DOHH2 (cell line): ENCODE measurements around the gene WWC1.

Experiments used
- CTCF ChIP-seq: fragments of 200-600 bp; sonication (generic); IDR thresholded peaks from one replicate; pipeline ENCODE4 v1.5.1; 2014; ENCODE audit warnings: antibody characterized with exemption, mild to moderate bottlenecking, low read depth, low read length; ENCODE audit not compliant: poor library complexity, severe bottlenecking
- EZH2phosphoT487 ChIP-seq: fragments of 200-600 bp; sonication (generic); IDR thresholded peaks from 2 replicates; pipeline ENCODE4 v1.6.1; 2017; ENCODE audit warnings: borderline replicate concordance, mild to moderate bottlenecking, antibody characterized with exemption, low read length, moderate library complexity, mixed read lengths

- TF ChIP-seq EZH2phosphoT487 (no peak), CTCF (no peak)
These were observed 222.5 kb downstream of the WWC1 start for GRCh38 chr5:168513861-168514428.
